Subcutaneous preadipocyte (primary cell): Measurements from ENCODE around the gene RYR3. TPM values are rescaled to one million over a fixed set of nuclear protein-coding genes. Genes with fewer than 3 reads are reported as not detected.

Experiments
- small RNA-seq: library from RNA; depleted of rRNA; stranded (forward); fragments of <200 nt; gene quantifications from one replicate; pipeline ENCODE3, GENCODE V24; 2012
- total RNA-seq: library from RNA; depleted of rRNA; stranded (reverse); fragments of >200 nt; gene quantifications from 2 replicates; pipeline ENCODE4 v1.2.3, GENCODE V29; 2012

Gene RYR3
- under 0.01 TPM in 1 of 2 replicates, not detected in the other for total RNA-seq

GRCh38 chr15:33310481-33311311, at the start of gene RYR3:
TSS of gene RYR3 (plus strand) at chr15:33310967. CDS start at chr15:33311046, 79 bp downstream.

Small RNAs within 50 kb of the gene (small RNA-seq; reads per million reads assigned to genes)
- not detected for gene RF00019

Other genes starting within 250 kb of the RYR3 start
- under 0.01 and 0.59 TPM in 2 replicates for gene FMN1, start 116.3 kb upstream of the RYR3 start, total RNA-seq